ENCODE results near the gene C6orf141. TPM values are rescaled to one million over a fixed set of nuclear protein-coding genes. Genes with fewer than 3 reads are reported as not detected.

C6orf141 gene
- total and polyA plus RNA-seq, 2 of the 13 experiments (the other 11 are each of a cell fraction or from before 2014, with no cell fraction given) = 0.07 TPM; not detected in 1

GRCh38 chr6:49509342-49509741 lies 41.1 kb upstream of the C6orf141 start (continued):
- no peak for TF ChIP-seq ZBTB4 (CRISPR knock-in tag; IDR thresholded peaks at IDR 0.05; ENCODE audit: borderline replicate concordance)
- TF ChIP-seq MXI1 (IDR thresholded peaks at IDR 0.05; ENCODE audit: borderline replicate concordance, low read depth, low read length) = peak; percentile 26; the same call in 1 of the 3 replicates
- 0 out of 2 replicates have a peak, but pooled peaks have one; percentile 22 for TF ChIP-seq POGZ (CRISPR knock-in tag; IDR thresholded peaks at IDR 0.05)
- TF ChIP-seq FOXA3 (CRISPR knock-in tag; IDR thresholded peaks at IDR 0.05) = peak; percentile 90
- TF ChIP-seq MIER3 (CRISPR knock-in tag; IDR thresholded peaks at IDR 0.05; ENCODE audit: borderline replicate concordance) = peak; percentile 72; the same call in 1 of the 2 replicates
- peak; percentile 71; the same call in 1 of the 2 replicates for TF ChIP-seq FOXK1 (CRISPR knock-in tag; IDR thresholded peaks at IDR 0.05; ENCODE audit: borderline replicate concordance, low read depth)
- TF ChIP-seq ZNF232 (CRISPR knock-in tag; IDR thresholded peaks at IDR 0.05; ENCODE audit: borderline replicate concordance) = no peak

- H3K4me3 ChIP-seq (replicated peaks in 1 of 3; ENCODE audit: insufficient read depth in 1 of 3, low read depth in 2 of 3, low read length in 3 of 3) = no peak overlapping the region
- CTCF ChIA-PET (ENCODE audit: low intra/inter-chr PET ratio, low total read pairs) = interaction anchor here (1.3 kb wide), 1 partner anchor 18 kb away, joined by 3 read pairs; no protein-coding TSS in a partner anchor
- no peaks in the 10 kb centered on the region for H3K27me3 ChIP-seq (ENCODE audit: control insufficient read depth in 1 of 2, insufficient read depth in 2 of 2, low read length in 2 of 2)
- H3K9me3 ChIP-seq (ENCODE audit: low read length) = no peaks in the 10 kb centered on the region
- in situ Hi-C loops (cut with HindIII; ENCODE audit: extremely low pct_ligation_motif_present, low pct_unique_long_range_greater_than_20kb) = no loop called here
- H3K27ac ChIP-seq (ENCODE audit: extremely low read length, insufficient read depth, low read length) = peak overlapping the region; percentile 62
- intact Hi-C loops (cut with micrococcal nuclease; ENCODE audit: unreplicated experiment) = no loop called here
- WGBS (ENCODE audit: low lambda C conversion rate) = 3% methylated on average over 2 of the region's 2 CpGs
- no peaks in the 10 kb centered on the region for H4K20me1 ChIP-seq (ENCODE audit: insufficient read depth, low read length)
- no peak overlapping the region for H3K9ac ChIP-seq (ENCODE audit: insufficient read depth, low read depth, low read length)
- H3K4me1 ChIP-seq (ENCODE audit: insufficient read depth, low read length) = peaks cover 51% of the 10 kb centered on the region
- FAIRE-seq (no peak), DNase-seq (ENCODE audit: low spot score) (peak; percentile 58), ATAC-seq (peak; percentile 72)
- POLR2A ChIA-PET = no interaction called here
- H3K4me2 ChIP-seq (ENCODE audit: low read depth, low read length) = peak overlapping the region; percentile 43
- H3K79me2 ChIP-seq (ENCODE audit: insufficient read depth, low read length) = no peaks in the 10 kb centered on the region
- H2AFZ ChIP-seq (ENCODE audit: low read length) = no peak overlapping the region
- H3K36me3 ChIP-seq (replicated peaks in 1 of 2; ENCODE audit: control insufficient read depth in 1 of 2, insufficient read depth in 2 of 2, low read length in 2 of 2) = no peaks in the 10 kb centered on the region
- no TSS peak for BruUV-seq (replicated peaks)
- TF ChIP-seq NR2F6 (IDR thresholded peaks at IDR 0.05) = peak; percentile 54
- peak; percentile 60 for TF ChIP-seq NR2F6 (CRISPR knock-in tag; IDR thresholded peaks at IDR 0.05)
- no peak for TF ChIP-seq ZNF549 (CRISPR knock-in tag; IDR thresholded peaks at IDR 0.05)
- no peak for TF ChIP-seq ATF6 (CRISPR knock-in tag; conservative IDR thresholded peaks at IDR 0.05)
- TF ChIP-seq NCOR1 (IDR thresholded peaks at IDR 0.05; ENCODE audit: borderline replicate concordance, low read length) = peak; percentile 80
- TF ChIP-seq ZNF362 (CRISPR knock-in tag; IDR thresholded peaks at IDR 0.05; ENCODE audit: borderline replicate concordance) = peak; percentile 43; the same call in 1 of the 2 replicates
- peak; percentile 37 for TF ChIP-seq HOXA3 (CRISPR knock-in tag; IDR thresholded peaks at IDR 0.05)
- TF ChIP-seq EP300 (IDR thresholded peaks at IDR 0.05; ENCODE audit: low read depth in 2 of 2, low read length in 2 of 2) = peak in 1 of 2 experiments; percentile 53; a peak in 1 of 4 replicates
- no peak for TF ChIP-seq EP300 (CRISPR knock-in tag; IDR thresholded peaks at IDR 0.05; ENCODE audit: borderline replicate concordance)
Measured at GRCh38 chr6:49513153-49513989, 37.1 kb upstream of the C6orf141 start.

All from HepG2 (cell line).